C4-2B (cell line): ENCODE results near the gene KANSL1L.

Experiments
- CTCF ChIP-seq: fragments of 450-650 bp; conservative IDR thresholded peaks from 2 replicates; pipeline ENCODE4 v1.5.1; 2017; ENCODE audit warnings: mild to moderate bottlenecking
- ZFX ChIP-seq: fragments of 450-650 bp; IDR thresholded peaks from 2 replicates; pipeline ENCODE4 v1.6.1; 2017

GRCh38 chr2:210086930-210087329 lies 84.3 kb downstream of the KANSL1L start:
- TF ChIP-seq CTCF (no peak), ZFX (no peak)
